ENCODE measurements around the gene GAB2. TPM values are rescaled to one million over a fixed set of nuclear protein-coding genes. Genes with fewer than 3 reads are reported as not detected.

Gene GAB2
- total RNA-seq, 4 donors from 2014 or later, result 13.4 to 28.4 (median 19.8) TPM

DNA sequence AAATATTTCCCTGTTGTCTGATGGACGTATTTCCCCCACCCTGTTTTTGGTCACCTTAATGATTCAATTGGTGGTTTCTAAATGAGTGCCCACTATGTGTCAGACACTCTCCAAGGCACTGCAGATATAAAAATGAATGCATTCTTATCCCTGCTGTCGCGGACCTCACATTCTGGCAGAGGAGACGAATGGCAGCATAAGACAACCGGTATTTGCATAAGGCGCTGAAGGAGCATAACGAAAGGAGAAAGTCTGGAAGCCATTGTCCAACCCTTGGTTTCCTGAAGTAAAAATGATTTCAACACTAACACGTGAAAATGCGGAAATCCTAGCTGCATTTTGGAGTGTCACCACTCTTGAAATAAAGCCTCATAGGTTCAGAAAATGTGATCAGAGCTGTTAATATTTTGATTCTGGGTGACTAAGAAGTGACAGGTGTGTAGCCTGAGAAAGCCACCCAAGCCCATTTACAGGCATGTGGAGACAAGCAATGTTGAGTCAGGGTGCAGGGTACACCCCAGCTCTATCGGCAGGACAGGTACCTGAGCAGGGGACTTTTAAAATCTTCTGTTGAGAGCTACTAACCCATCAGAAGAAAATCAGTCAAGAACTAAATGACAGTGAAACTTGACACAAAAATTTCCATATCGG is 10.1 kb upstream of the GAB2 start:
- Histone ChIP-seq H3K27ac (no peak overlapping the region), H3K4me1 (peaks cover 14% of the 10 kb centered on the region), H3K9me3 (no peaks in the 10 kb centered on the region), H3K4me3 (no peak overlapping the region), H3K36me3 (no peaks in the 10 kb centered on the region), H3K27me3 (no peaks in the 10 kb centered on the region)
- no peak for TF ChIP-seq POLR2A (IDR thresholded peaks at IDR 0.05)
- TF ChIP-seq, protein P1, sequence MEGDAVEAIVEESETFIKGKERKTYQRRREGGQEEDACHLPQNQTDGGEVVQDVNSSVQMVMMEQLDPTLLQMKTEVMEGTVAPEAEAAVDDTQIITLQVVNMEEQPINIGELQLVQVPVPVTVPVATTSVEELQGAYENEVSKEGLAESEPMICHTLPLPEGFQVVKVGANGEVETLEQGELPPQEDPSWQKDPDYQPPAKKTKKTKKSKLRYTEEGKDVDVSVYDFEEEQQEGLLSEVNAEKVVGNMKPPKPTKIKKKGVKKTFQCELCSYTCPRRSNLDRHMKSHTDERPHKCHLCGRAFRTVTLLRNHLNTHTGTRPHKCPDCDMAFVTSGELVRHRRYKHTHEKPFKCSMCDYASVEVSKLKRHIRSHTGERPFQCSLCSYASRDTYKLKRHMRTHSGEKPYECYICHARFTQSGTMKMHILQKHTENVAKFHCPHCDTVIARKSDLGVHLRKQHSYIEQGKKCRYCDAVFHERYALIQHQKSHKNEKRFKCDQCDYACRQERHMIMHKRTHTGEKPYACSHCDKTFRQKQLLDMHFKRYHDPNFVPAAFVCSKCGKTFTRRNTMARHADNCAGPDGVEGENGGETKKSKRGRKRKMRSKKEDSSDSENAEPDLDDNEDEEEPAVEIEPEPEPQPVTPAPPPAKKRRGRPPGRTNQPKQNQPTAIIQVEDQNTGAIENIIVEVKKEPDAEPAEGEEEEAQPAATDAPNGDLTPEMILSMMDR (IDR thresholded peaks at IDR 0.05), result no peak
- no peak for TF ChIP-seq EP300 (IDR thresholded peaks at IDR 0.05)
- TF ChIP-seq POLR2AphosphoS5 (IDR thresholded peaks at IDR 0.05), result no peak
- 70% methylated on average over 11 of the region's 11 CpGs for WGBS
- no peak for DNase-seq (ENCODE audit: low spot score in 2 of 2)

DNA sequence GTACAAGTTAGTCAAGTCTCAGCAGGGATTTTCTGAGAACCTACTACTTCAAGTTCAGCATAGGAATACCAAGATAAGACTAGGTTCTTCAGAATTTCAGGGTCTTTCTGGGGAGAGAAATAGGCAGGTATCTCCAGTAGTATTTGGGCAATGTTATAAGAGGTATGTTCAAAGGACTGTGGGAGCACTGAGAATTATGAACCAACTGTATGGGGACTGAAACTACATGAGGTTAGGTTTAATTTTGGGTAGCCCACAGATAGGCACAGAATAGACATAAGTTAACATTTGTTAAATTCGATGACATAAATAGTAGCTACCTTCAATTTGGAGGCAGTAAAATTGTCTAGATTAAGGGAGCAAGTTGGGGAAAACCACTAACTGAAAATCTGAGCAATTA is 9.2 kb upstream of the GAB2 start:
- H3K4me3 ChIP-seq, result no peak overlapping the region
- H3K27me3 ChIP-seq, result no peaks in the 10 kb centered on the region
- WGBS, result 88% methylated on average over 1 of the region's 1 CpG
- no peak overlapping the region for H3K27ac ChIP-seq
- peaks cover 11% of the 10 kb centered on the region for H3K4me1 ChIP-seq
- TF ChIP-seq EP300 (IDR thresholded peaks at IDR 0.05) (no peak), POLR2AphosphoS5 (IDR thresholded peaks at IDR 0.05) (no peak), POLR2A (IDR thresholded peaks at IDR 0.05) (no peak)
- TF ChIP-seq, protein P1 (IDR thresholded peaks at IDR 0.05), result no peak
- no peaks in the 10 kb centered on the region for H3K9me3 ChIP-seq
- H3K36me3 ChIP-seq, result no peaks in the 10 kb centered on the region
- DNase-seq (ENCODE audit: low spot score in 2 of 2), result no peak

DNA sequence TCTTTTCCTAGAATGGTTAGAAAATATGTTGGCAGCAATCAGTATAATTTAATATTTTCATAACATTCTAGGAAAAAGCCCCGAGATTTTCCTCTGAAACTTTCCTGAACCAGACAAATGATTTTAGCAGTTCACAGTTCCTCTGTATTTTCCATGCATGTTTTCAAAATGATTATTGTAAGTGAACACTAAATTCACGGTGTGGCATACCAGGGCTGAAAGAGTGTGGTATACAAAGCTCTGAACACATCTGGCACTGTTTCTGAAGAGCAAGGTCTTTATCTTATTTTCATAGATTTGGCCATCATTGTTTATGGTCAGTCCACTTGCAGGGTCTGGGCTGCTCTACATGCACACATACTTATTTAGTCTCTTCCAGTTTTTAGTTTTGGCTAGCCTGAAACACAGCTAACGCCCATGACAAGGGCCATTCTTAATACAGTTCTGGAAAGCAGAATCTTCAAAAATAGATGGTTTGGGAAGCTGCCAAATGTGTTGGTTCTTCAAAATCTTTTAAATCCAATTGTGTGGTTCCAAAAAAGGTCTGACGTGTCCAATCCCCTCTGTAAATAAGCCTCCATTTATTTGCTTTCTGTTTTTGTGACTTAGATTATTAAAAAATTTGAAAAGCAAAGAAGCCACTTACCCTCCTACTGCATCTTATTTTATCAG is 7.9 kb upstream of the GAB2 start:
- DNase-seq (ENCODE audit: low spot score in 2 of 2), result no peak
- WGBS, result 56% methylated on average over 4 of the region's 4 CpGs
- Histone ChIP-seq H3K4me3 (no peak overlapping the region), H3K36me3 (no peaks in the 10 kb centered on the region), H3K9me3 (no peaks in the 10 kb centered on the region), H3K27me3 (no peaks in the 10 kb centered on the region), H3K4me1 (peaks cover 15% of the 10 kb centered on the region), H3K27ac (no peak overlapping the region)
- TF ChIP-seq, protein P1 (IDR thresholded peaks at IDR 0.05), result no peak
- TF ChIP-seq EP300 (IDR thresholded peaks at IDR 0.05) (no peak), POLR2A (IDR thresholded peaks at IDR 0.05) (no peak), POLR2AphosphoS5 (IDR thresholded peaks at IDR 0.05) (no peak)

DNA sequence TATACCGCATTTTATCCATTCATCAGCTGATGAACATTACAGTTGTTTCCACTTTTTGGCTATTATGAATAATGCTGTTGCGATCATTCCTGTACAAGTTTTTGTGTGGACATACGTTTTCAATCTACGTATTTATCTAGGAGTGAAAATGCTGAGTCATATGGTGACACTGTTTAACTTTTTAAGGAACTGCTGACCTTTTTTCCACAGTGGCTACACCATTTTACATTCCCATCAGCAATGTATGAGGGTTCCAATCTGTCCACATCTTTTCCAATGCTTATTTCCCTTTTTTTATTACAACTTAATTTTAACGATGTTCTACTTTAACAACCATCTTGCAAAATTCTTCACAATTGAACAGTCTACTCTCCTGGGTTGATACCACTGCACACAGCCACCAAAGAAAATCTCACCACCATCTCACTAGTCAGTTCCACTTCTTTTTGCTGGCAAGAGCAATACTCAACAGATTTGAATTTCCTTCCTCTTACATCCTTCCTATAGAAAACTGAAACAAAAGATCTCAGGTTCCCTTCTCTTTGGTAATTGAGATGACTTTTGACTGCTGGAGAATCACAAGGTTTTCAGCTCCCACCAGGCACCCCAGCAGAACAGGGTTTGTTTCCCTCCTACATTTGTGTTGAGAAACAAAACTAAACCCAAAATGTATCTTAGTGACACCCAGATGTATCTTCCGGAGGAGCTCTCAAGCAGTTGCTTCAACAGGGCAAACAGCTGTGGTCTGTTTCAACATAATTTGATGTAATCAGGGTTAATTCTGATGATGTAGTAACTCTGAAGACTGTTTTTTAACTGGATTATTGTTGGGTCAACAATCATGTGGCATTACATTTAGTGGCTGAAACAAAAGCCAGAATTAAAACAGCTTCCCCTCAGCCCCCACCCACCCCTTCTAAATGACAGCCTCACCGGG is 7.0 kb upstream of the GAB2 start:
- H3K27ac ChIP-seq, result no peak overlapping the region
- 68% methylated on average over 7 of the region's 7 CpGs for WGBS
- H3K9me3 ChIP-seq, result no peaks in the 10 kb centered on the region
- H3K27me3 ChIP-seq, result no peaks in the 10 kb centered on the region
- DNase-seq (ENCODE audit: low spot score in 2 of 2), result no peak
- H3K4me1 ChIP-seq, result peaks cover 24% of the 10 kb centered on the region
- TF ChIP-seq POLR2AphosphoS5 (IDR thresholded peaks at IDR 0.05) (no peak), EP300 (IDR thresholded peaks at IDR 0.05) (no peak), POLR2A (IDR thresholded peaks at IDR 0.05) (no peak)
- TF ChIP-seq, protein P1 (IDR thresholded peaks at IDR 0.05), result no peak
- no peak overlapping the region for H3K4me3 ChIP-seq
- no peaks in the 10 kb centered on the region for H3K36me3 ChIP-seq

All from suprapubic skin (tissue), 4 donors.